HTR-8/SVneo (cell line): ENCODE measurements around the gene GTF2I.
"Not testable (repeated sequence)": the region's sequence is repeated elsewhere in the genome, so short reads cannot be mapped to it uniquely, and the experiment has no call there.

Experiments
- DNase-seq: peaks from one replicate; pipeline ENCODE4 v3.0.0; 2011; ENCODE audit warnings: low spot score, mixed read lengths; ENCODE audit not compliant: insufficient read length
- FAIRE-seq: peaks from 2 replicates; lab custom pipeline; 2011; peaks lifted over from hg19 to GRCh38; lab: Jason Lieb, UNC

The GTF2I gene

GRCh38 chr7:74708569-74709275, 51.2 kb downstream of the GTF2I start:
- no peak for FAIRE-seq

GRCh38 chr7:74709880-74710671, 52.6 kb downstream of the GTF2I start:
- no peak for FAIRE-seq
- no peak for DNase-seq

More at GRCh38 chr7:74708569-74709275, 51.2 kb downstream of the GTF2I start:
- no peak for DNase-seq

- no peak for FAIRE-seq
- DNase-seq = no peak
Measured at GRCh38 chr7:74713567-74713966, 56.0 kb downstream of the GTF2I start.

GRCh38 chr7:74717889-74718288, 60.4 kb downstream of the GTF2I start:
- FAIRE-seq (no peak), DNase-seq (no peak)

GRCh38 chr7:74718336-74718735, 60.8 kb downstream of the GTF2I start:
- FAIRE-seq (no peak), DNase-seq (no peak)

GRCh38 chr7:74722153-74722552, 64.6 kb downstream of the GTF2I start:
- DNase-seq (no peak), FAIRE-seq (no peak)

GRCh38 chr7:74725840-74726239, 68.3 kb downstream of the GTF2I start:
- no peak for DNase-seq
- no peak for FAIRE-seq

- FAIRE-seq = no peak
- no peak for DNase-seq
Measured at GRCh38 chr7:74726309-74727101, 69.0 kb downstream of the GTF2I start.

- FAIRE-seq, DNase-seq: not testable (repeated sequence)
Measured at GRCh38 chr7:74728686-74729085, 71.2 kb downstream of the GTF2I start.

GRCh38 chr7:74730186-74730585, 72.7 kb downstream of the GTF2I start:
- DNase-seq, FAIRE-seq: not testable (repeated sequence)

GRCh38 chr7:74739974-74740703, 82.6 kb downstream of the GTF2I start:
- not testable (repeated sequence) for FAIRE-seq

GRCh38 chr7:74743936-74744557, 86.5 kb downstream of the GTF2I start:
- FAIRE-seq, DNase-seq: not testable (repeated sequence)

More at GRCh38 chr7:74739974-74740703, 82.6 kb downstream of the GTF2I start:
- DNase-seq = not testable (repeated sequence)

GRCh38 chr7:74753921-74754482, 96.5 kb downstream of the GTF2I start:
- not testable (repeated sequence) for FAIRE-seq, DNase-seq

GRCh38 chr7:74756673-74757072, 99.2 kb downstream of the GTF2I start:
- not testable (repeated sequence) for FAIRE-seq, DNase-seq

- not testable (repeated sequence) for DNase-seq, FAIRE-seq
Measured at GRCh38 chr7:74758268-74758667, 100.8 kb downstream of the GTF2I start.

GRCh38 chr7:74758982-74759381, 101.5 kb downstream of the GTF2I start:
- not testable (repeated sequence) for DNase-seq, FAIRE-seq

- FAIRE-seq, DNase-seq: not testable (repeated sequence)
Measured at GRCh38 chr7:74765205-74765918, 107.8 kb downstream of the GTF2I start.

- not testable (repeated sequence) for DNase-seq, FAIRE-seq
Measured at GRCh38 chr7:74766509-74766908, 109.0 kb downstream of the GTF2I start.
